ENCODE measurements around the gene NRG3. TPM values are rescaled to one million over a fixed set of nuclear protein-coding genes. Genes with fewer than 3 reads are reported as not detected.

NRG3 gene
- total RNA-seq, 1 donor from 2014 or later, result 32.2 TPM

- Mint-ChIP-seq H3K27me3 (no peaks in the 10 kb centered on the region), H3K27ac (peak overlapping the region; percentile 95), H3K9me3 (ENCODE audit: low read depth) (peaks cover 21% of the 10 kb centered on the region), H3K4me3 (ENCODE audit: low read depth) (peak overlapping the region; percentile 29), H3K4me1 (ENCODE audit: low read depth) (peaks cover 32% of the 10 kb centered on the region), H3K36me3 (ENCODE audit: insufficient read depth) (peaks cover 15% of the 10 kb centered on the region)
- DNase-seq (ENCODE audit: low spot score, unreplicated experiment), result peak; percentile 18
- no peak for TF ChIP-seq CTCF (IDR thresholded peaks at IDR 0.05; ENCODE audit: unreplicated experiment)
These were observed 146.0 kb downstream of the NRG3 start for GRCh38 chr10:82020999-82021398.

GRCh38 chr10:82027711-82028110, 152.7 kb downstream of the NRG3 start:
- TF ChIP-seq CTCF (IDR thresholded peaks at IDR 0.05; ENCODE audit: unreplicated experiment), result no peak

GRCh38 chr10:82037076-82037475, 162.1 kb downstream of the NRG3 start:
- no peak overlapping the region for H3K27ac Mint-ChIP-seq
- no peaks in the 10 kb centered on the region for H3K36me3 Mint-ChIP-seq (ENCODE audit: insufficient read depth)
- H3K4me1 Mint-ChIP-seq (ENCODE audit: low read depth), result no peaks in the 10 kb centered on the region
- DNase-seq (ENCODE audit: low spot score, unreplicated experiment), result no peak
- H3K4me3 Mint-ChIP-seq (ENCODE audit: low read depth), result no peak overlapping the region
- H3K9me3 Mint-ChIP-seq (ENCODE audit: low read depth), result no peaks in the 10 kb centered on the region
- H3K27me3 Mint-ChIP-seq, result no peaks in the 10 kb centered on the region
- no peak for TF ChIP-seq CTCF (IDR thresholded peaks at IDR 0.05; ENCODE audit: unreplicated experiment)

More at GRCh38 chr10:82027711-82028110, 152.7 kb downstream of the NRG3 start:
- Mint-ChIP-seq H3K36me3 (ENCODE audit: insufficient read depth) (peaks cover 8% of the 10 kb centered on the region), H3K4me1 (ENCODE audit: low read depth) (peaks cover 8% of the 10 kb centered on the region), H3K9me3 (ENCODE audit: low read depth) (peaks cover 12% of the 10 kb centered on the region), H3K27ac (no peak overlapping the region), H3K4me3 (ENCODE audit: low read depth) (no peak overlapping the region), H3K27me3 (no peaks in the 10 kb centered on the region)
- DNase-seq (ENCODE audit: low spot score, unreplicated experiment), result no peak

GRCh38 chr10:82038587-82038986, 163.6 kb downstream of the NRG3 start:
- no peak for DNase-seq (ENCODE audit: low spot score, unreplicated experiment)
- Mint-ChIP-seq H3K4me1 (ENCODE audit: low read depth) (no peaks in the 10 kb centered on the region), H3K36me3 (ENCODE audit: insufficient read depth) (no peaks in the 10 kb centered on the region), H3K9me3 (ENCODE audit: low read depth) (no peaks in the 10 kb centered on the region), H3K4me3 (ENCODE audit: low read depth) (no peak overlapping the region), H3K27ac (no peak overlapping the region), H3K27me3 (no peaks in the 10 kb centered on the region)
- no peak for TF ChIP-seq CTCF (IDR thresholded peaks at IDR 0.05; ENCODE audit: unreplicated experiment)

GRCh38 chr10:82040336-82040735, 165.3 kb downstream of the NRG3 start:
- no peaks in the 10 kb centered on the region for H3K27me3 Mint-ChIP-seq
- no peaks in the 10 kb centered on the region for H3K36me3 Mint-ChIP-seq (ENCODE audit: insufficient read depth)
- no peak for DNase-seq (ENCODE audit: low spot score, unreplicated experiment)
- H3K9me3 Mint-ChIP-seq (ENCODE audit: low read depth), result no peaks in the 10 kb centered on the region
- H3K4me3 Mint-ChIP-seq (ENCODE audit: low read depth), result no peak overlapping the region
- H3K4me1 Mint-ChIP-seq (ENCODE audit: low read depth), result no peaks in the 10 kb centered on the region
- H3K27ac Mint-ChIP-seq, result no peak overlapping the region
- TF ChIP-seq CTCF (IDR thresholded peaks at IDR 0.05; ENCODE audit: unreplicated experiment), result no peak
